GM19468 (cell line): ENCODE measurements around the gene COX4I2.

Experiments
- ATAC-seq: cut with Tn5 transposase; IDR thresholded peaks from one replicate; pipeline ENCODE4 v1.9.1; 2021; ENCODE audit warnings: mild to moderate bottlenecking, moderate library complexity, moderate number of reproducible peaks; ENCODE audit not compliant: unreplicated experiment; ENCODE audit errors: extremely low read depth

COX4I2 gene

DNA sequence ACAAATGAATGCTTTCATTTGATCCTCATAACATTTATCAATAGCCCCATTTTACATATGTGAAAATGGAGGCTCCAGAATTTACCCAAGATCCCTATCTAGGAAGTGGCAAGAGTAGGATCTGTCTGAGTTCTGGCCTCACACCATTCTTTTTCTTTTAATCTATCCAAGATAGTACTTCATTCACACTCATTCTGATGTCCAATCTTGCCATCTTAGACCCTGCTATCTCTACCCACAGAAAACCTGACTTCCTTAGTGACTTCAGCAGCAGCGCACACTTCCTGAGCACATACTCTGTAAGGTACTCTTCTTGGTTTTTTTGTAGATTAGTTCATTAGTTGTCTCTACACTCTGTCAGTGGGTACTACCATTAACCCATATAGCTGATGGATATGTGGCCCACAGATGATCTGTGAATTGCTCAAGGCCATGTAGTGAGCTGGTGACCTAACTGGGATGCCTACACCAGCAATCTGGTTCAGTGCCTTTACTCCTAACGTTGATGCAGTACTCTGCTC, 36.3 kb downstream of the COX4I2 start:
- no peak for ATAC-seq

DNA sequence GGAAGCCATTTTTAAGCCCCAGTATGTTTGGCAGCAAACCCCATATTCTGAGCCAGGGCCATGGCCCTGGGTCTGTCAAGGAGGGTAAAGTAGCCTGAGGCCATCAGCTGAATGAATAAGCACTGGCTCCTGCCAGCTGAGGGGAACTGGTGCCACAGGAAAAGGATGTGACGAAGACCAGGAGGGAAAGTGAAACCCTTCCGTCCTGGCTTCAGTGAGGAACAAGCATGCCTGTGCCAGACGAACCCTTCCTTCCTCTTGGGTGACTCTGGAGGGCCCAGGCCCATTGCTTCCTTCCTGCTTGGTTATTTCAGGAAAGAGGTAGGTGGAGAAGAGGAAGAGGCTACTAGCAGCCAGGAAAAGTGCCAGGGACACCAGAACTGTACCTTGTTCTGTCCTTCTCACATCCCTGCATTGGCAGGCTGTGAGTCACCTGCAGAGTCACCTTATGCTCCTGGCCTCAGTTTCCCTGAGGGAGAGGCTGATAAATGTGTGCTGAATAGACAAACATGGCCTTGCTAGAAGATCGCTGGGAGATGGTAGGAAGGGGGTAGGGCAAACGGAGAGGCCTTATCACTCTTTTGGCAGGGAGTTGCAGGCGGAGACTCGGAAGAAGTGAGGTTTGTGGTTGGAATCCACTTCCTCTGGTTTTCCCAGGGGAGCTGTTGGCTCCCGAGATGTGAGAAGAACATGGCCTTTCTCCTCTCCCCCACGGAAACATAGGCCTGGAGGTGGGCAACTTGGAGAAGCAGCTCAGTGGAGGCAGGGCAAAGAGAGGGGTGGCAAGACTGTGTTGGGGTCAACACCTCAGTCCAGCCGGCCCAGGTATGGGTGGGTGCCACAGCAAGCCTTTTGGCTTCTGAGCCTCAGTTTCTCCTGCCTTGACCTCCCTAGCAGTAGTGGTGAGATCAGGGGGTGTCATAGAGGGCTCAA, 37.4 kb downstream of the COX4I2 start:
- ATAC-seq: peak; percentile 50

DNA sequence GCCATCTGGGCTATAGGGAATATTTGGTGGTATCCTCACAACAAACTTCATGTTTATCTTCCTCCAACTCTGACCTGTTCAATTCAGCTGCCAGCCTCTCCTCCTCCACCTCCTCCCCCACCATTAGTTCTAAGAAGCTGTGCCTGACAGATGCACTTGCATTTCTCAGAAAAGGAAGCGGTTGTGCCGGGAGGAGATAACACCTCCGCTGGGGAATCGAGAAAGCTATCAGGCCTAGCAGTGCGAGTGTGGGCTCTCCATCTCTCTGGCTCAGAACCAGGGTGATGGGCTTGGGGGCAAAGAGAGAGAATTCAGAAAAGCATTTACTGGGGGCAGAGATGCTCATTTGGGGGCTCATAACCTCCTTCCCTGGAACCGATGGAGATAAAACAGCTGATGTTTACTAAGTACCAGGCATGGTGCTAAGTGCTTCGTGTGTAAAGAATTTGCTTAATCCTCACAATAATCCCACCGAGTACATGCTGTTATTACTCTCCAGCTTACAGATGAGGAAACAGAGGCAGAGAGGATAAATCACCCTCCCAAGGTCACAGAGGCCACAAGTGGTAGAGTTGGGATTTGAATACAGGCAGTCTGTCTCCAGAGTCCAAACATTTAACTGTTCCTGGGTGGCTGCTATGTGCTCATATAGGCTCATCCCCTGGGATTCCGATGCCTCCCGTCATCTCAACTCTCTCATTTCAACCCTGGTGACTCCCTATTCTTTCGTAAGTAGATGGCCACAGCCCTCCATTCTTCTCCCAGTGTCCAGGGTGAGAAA, 38.3 kb downstream of the COX4I2 start:
- ATAC-seq: no peak

DNA sequence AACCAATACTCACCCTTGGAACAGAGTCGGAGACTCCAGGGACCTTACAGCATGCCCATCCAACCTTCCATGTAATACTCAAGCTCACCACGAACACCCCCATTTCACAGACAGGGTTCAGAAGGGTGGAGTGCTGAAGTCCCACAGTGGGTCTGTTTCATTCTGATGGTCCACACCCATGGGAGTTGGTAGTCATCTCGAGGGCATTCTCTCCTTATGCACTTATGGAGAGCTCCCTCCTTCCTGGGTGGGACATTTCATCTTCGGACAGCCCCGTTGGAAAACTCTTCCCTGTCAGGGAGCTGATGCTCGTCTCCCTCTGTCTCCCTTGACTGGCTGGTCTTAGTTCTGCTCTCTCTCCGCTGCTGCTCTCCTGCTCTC, 38.9 kb downstream of the COX4I2 start:
- no peak for ATAC-seq

DNA sequence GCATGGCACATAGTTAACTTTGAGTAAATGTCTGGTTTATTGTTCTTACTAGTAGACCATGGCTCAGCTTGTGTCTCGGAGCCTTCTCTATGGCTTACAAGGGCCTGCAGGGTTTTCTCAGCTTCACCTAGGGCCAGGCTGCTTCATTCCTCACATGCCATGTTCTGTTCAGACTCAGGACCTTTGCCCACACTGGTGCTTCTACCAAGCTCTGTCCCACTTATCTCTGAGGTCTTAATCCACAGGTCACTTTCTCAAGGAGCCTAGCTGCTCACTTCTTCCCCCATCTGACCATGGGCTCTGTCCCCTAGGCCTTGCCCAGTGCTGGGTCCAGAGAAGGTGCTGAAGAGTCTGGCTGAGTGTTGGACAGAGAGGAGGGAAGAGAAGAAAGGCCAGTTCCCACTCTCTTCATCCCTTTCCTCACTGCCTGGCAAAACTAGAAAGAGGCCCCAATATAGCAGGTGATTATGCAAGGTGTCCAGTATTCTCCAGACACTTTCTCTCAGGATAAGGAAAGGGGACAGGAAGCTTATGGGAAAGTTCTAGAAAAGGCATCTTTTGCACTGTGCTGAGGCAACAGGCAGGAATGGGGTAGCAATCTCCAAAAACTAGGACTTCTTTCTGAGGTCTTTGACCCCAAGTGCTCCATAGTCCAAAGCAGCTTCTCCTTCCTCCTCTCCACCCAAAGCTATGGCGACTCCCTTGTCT, 40.0 kb downstream of the COX4I2 start:
- no peak for ATAC-seq

DNA sequence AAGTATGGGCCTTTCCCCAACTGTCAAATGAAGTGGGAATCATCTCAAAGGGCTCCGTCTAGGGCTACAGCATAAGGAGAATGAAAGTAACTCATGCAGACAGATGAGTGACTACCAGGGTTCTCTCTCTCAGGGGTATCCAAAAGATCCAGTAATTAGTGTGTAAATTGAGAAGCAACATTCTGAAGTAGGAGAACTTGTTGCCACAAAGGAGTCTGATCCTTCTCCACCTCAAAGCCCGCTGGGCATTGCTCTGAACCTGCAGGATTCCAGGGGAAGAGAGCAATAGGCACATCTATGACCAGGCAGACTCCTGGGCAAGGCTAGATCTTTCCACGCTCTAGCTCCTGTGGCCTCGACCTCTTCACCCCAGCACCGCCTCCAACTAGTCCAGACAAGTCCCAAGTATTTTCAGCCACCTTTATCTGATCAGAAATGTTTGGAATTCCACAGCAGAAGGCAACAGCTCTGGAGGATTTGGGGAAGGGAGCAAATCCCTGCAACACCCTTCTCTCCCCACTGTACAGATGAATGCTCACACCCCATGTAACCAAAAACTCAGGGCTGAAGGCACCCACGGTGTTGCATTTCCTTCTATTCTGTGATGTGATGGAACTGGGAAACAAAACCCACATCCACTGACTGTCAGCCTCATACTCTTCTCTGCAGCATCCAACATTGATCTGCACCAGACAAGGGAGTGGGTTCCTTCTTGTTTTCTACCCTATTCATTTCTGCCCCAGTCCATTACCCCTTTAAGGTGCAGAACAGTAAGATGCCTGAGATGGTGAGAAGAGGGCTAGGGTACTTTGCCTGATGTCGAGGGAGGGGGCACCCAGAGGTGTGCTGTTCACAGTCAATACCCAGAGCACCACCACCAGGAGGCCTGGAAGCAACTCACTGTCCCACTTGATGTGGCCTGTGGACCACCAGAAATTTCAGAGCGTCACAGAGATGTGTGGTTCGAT, 41.0 kb downstream of the COX4I2 start:
- no peak for ATAC-seq

DNA sequence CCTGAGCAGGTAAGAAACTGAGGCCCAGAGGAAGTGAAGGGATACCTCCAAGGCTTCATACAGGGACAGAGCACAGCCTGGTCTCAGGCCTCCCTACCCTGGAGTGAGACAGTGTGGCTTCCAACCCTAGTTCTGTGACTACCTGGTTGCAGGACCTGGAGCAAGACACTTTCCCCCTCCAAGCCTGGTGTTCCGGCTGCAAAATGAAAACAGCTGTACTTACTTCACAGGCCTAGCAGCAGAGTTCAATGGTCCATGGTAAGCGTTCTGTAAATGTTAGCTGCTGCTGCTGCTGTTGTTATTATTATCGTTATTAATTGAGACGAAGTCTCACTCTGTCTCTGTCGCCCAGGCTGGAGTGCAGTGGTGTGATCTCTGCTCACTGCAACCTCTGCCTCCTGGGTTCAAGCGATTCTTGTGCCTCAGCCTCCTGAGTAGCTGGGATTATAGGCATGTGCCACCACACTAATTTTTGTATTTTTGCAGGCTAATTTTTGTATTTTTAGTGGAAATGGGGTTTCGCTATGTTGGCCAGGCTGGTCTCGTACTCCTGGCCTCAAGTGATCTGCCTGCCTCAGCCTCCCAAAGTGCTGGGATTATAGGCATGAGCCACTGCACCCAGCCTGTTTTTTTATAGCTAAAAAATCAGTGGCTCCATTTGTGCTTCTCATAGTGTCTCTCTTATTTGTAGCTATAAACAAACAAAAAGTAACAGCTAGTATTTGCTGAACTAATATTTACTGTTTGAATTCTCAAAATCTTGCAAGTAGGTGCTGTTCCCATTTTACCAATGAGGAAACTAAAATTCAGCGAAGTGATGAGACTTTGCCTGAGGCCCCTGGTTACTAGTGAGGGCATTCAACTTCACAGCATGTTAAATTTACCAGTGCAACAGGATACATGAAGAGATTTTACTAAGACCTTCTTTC, 41.9 kb downstream of the COX4I2 start:
- ATAC-seq: no peak

DNA sequence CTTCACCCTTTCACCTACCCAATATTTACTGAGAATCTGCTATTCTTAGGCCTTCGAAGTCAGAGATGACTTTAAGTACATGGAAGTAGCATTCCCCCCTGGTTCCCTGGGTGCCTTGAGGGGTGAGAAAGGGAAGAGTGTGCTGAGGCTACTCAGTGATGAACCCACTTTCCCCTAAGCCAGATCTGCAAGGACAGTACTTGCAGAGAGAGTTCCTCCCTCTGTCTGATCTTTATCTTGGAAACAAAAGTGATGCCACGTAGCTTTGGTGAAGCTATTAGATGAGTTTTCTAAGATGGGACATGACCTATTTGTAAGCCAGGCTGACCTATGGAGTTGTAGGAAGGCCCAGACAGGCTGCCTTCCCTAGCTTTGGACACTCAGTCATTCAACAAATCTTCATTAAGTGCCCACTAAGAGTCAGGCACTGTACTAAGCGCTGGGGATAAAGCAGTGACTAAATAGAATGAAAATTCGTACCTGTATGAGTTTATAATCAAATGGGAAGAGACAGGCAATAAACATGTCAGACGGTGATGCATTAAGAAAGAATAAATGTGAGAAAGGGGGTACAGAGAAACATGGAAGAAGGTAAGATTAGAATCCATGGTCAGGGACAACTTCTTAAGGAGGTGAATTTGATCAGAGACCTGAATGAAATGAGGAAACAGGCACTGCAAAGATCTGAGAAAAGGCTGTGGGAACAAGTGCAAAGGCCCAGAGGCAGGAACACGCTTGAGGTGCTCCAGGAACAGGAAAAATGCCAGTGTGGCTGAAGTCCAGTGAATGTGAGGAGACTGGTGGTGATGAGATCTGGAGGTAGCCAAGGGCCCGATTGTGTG, 42.8 kb downstream of the COX4I2 start:
- no peak for ATAC-seq

DNA sequence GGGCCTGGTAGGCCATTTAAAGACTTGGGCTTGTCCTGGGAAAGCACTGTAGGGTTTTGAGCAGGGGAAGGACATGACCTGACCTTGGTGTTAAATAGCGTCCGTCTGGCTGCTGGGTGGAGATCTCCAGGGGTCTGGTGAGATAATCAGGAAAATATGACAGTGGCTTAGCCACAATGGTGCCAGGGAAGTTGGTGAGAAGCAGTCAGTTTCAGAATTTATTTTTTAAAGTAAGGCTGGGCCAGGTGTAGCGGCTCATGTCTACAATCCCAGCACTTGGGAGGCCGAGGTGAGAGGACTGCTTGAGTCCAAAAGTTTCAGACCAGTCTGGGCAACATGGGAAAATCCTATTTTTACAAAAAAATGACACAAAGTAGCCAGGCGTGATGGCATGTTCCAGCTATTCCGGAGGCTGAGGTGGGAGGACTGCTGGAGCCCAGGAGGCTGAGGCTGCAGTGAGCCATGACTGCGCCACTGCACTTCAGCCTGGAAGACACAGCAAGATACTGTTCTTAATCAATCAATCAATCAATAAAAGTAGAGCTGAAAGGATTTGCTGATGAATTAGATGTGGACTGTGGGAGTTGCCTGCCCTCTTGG, 43.5 kb downstream of the COX4I2 start:
- ATAC-seq: no peak

DNA sequence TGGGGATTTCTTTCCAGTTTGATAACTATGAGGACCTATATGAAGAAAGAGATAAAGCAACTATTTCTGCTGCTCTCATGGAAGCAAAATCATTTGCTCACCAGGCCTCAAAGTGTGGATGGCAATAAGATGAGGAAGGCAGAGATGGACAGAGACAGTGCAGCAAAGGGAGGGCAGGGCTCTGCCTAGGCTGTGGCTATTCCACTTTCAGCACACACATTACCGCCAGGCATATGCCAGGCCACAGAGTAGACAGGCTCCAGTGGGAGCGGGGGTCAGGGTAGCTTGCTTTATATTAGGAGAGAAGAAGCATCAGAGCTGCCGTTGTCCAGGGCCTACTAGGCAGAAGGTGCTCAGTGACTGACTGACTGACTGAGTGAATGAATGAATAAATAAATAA, 44.1 kb downstream of the COX4I2 start:
- no peak for ATAC-seq

DNA sequence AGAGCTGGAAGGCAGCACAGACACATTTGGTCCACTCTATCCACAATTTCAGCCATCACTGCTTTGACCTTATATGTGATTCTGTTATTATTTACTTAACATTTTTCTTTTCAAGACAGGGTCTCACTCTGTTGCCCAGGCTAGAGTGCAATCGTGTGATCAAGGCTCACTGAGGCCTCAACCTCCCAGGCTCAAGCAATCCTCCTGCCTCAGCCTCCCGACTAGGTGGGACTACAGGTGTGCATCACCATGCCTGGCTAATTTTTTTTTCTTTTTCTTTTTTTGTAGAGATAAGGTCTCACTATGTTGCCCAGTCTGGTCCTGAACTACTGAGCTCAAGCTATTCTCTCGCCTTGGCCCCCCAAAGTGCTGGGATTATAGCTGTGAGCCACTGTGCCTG, 44.6 kb downstream of the COX4I2 start:
- ATAC-seq: no peak

DNA sequence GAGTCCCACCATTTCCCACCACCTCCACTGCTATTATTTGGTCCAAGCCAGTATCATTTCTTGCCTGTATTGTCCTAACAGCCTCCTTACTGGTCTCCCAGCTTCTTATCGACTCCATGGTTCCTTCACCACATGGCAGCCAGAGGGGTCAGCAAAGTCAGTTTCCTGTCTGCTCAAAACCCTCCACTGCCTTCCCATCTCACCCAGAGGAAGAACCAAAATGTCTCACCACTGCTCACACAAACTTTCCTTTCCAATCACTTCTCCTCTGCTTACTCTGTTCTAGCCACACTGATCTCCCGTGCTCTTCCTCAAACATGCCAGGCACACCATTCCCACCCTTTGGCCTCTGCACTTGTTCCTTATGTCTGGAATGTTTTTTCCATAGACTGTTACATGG, 45.2 kb downstream of the COX4I2 start:
- no peak for ATAC-seq

DNA sequence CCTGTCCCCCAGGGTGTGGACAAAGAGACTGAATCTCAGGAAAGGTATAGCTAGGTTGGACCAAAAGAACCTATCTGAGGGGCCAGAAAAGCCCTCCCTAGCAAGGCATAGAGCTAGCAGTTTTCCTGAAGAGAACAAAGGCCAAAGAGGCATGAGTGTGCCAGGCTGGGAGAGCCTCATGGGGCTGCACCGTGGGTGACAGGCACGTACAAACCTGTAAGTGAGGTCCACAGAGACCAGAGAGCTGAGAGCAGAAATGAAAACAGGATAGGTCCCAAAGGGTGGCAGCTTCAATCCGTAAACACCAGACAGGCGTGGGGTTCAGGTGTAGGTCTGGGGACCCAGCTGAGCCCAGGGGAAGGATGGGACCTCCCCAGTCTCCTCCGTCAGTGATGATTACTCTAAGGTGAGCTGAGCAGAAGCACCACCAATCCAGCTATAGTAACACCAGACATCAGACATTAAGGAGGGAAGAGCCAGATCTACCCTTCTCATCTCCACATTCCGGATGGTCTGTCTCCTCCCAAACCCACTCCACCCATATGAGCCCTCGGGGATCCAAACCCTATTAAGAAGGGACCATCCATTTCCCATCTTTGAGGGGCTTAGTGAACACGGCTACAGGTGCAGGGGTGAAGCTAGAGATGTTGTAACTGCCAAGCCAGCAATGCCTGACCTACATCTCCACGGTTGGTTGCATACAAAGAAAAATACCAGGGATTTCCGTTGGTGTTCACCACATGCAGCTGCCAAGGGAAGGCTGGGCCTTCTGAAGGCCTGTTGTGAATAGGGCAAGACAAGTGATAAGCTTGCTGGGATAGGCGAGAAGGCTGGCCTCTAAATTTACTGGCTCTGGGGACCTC, 46.7 kb downstream of the COX4I2 start:
- ATAC-seq: peak; percentile 27

DNA sequence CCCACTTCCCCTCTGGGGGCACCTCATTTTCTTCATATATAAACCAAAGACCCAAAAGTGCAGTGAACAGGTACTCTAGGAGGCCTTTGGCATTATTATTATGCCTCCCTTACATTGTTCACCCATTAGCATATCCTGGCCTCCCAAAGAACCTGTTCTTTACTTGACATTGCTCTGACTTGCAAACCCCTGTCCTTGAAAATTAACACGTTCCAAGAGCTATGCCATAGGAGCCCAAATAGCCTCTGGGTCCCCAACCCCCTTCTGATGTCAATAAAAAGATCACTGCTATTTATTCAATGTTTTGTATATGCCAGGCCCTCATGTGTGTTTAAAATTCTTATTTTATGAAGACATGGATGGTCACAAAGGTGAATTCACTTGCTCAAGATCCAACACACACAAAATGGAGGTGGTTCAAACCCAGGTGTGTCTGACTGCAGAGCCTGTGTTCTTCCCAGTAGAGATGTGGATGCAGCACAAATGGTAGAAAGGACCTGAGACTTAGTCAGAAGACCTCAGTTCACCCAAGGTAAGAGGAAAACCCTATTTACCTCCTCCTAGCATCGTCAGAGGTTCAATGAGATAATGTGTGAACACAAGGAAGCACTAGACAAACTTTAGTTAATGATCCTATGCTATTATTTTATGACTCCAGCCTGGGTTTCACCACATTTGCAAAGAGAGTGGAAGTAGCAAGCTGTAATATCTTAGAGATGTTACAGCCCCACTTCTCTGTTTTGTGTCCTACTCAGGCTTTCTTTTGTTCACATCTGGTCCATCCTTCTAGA, 48.3 kb downstream of the COX4I2 start:
- ATAC-seq: no peak

DNA sequence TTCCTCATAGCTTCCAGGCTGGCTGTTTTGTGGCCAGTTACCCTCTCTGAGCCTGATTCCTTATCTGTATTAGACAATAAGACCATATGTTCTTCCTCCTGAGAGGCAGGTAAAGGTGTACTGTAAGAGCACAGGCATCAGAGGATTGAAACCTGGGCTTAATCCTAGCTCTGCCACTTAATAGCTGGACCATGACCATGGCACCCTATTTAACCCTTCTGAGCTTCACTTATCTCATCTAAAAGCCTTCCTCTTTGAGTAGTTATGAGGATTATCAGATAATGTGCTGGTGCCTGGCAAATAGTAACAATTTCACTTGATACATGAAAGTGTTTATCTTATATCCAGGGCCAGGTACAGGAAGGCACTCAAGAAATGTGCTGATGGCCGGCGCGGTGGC, 50.1 kb downstream of the COX4I2 start:
- ATAC-seq: no peak
